ENCODE measurements around the gene FAM3C.

Gene FAM3C

DNA sequence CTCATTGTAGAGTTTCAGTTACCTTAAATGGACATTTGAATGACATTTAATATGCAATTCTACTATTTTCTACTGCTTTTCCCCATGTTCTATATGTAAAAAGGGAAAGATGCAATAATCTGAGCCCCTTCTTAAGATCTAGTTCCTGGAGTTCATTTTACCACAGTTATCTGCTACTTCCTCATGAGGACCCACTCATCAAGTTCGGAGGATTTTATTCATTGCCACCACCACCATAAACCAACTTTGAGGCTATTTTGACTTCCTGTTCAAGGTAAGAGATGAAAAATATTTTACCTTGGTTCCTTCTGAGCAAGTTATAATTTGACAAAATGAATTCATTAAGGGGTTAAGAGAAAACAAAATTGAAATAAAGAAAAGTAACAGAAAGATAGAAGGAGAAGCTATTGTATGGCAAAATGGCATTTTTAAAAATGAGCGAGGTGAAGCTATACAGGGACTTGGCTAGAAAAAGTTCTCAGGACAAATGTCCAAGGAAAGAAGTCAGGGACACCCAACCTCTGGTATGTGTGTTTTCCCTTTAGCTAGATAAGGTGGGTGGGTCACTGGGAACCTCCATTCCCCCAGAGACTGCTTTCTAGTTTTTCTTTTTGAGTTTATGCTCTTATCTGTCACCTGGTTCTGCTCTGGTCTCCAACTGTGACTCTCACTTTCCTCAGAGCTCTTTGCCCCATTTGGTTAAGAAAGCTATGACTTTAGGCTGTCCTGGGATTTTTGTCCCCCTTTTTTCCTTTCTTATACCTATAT, 14.9 kb upstream of the FAM3C start:
- DNase-seq (ENCODE audit: low read depth in 2 of 3, low spot score in 1 of 3): no peak

- no peak for DNase-seq (ENCODE audit: low read depth in 2 of 3, low spot score in 1 of 3)
Observed at GRCh38 chr7:121406944-121407343, 10.8 kb upstream of the FAM3C start.

- no peak for DNase-seq (ENCODE audit: low read depth in 2 of 3, low spot score in 1 of 3)
Observed at GRCh38 chr7:121406461-121406860, 10.4 kb upstream of the FAM3C start.

GRCh38 chr7:121404348-121404747, 8.2 kb upstream of the FAM3C start:
- DNase-seq (ENCODE audit: low read depth in 2 of 3, low spot score in 1 of 3): no peak

DNA sequence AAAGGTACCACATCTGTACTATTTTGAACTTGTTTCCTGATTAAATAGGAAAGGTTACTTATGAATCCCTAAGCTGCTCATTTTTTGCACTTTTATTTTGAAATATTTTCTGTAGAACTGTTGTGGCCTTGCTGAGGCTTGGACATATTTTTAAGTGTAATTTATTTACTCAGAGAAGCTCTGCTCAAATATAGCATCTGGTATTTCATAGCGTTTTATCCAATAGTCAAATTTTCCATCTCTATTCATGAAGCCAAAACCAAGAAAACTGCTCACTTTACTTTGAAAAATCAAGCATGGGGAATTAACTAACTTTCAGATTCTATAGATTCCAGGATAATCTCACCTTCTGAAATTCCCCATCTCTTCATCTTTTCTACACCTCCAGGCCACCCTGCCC, 6.6 kb upstream of the FAM3C start:
- no peak for DNase-seq (ENCODE audit: low read depth in 2 of 3, low spot score in 1 of 3)

- no peak for DNase-seq (ENCODE audit: low read depth in 2 of 3, low spot score in 1 of 3)
Observed at GRCh38 chr7:121401896-121402295, 5.8 kb upstream of the FAM3C start.

- DNase-seq (ENCODE audit: low read depth in 2 of 3, low spot score in 1 of 3): no peak
Observed at GRCh38 chr7:121398246-121398645, 2.1 kb upstream of the FAM3C start.

DNA sequence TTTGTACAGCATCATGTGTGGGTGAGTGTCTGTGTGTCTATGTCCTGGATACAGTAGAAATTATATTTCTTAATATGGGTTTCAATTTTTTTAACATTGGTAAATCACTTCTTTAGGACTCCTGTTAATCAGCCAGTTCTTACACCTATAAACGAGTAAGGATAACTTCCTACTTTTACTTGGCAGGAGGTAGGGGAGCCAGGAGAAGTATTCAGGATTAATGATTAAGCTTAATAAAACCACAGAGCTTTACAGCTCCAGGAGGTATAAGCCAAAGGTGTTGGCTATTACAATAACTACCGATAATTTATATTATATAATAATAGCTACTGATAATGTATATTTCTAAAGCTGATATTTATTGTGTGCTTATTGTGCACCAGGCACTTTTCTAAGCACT, 1.7 kb upstream of the FAM3C start:
- DNase-seq (ENCODE audit: low read depth in 2 of 3, low spot score in 1 of 3): no peak

DNA sequence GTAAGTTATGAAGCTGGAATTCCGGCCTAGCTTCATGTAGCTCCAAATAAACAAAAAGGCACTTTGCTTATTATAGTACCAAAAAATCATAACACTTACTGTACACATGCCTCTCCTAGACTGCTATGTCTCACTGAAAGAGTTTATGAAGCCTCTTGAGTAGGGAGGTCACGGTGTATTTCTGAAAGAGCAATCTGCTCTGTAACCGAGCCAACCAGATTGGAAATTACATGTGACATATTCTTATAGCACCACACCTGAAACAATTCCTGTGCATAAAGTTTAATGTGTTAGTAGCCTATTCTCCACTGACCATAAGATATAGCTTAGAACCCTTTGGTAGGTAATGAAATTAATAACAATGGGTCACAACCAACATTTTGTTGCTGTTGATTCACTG, 1.3 kb upstream of the FAM3C start:
- DNase-seq (ENCODE audit: low read depth in 2 of 3, low spot score in 1 of 3): no peak

GRCh38 chr7:121395494-121395960, 581 bp downstream of the FAM3C start:
- peak; percentile 30 to 35 (median 31) for DNase-seq (ENCODE audit: low read depth in 2 of 3, low spot score in 1 of 3)

GRCh38 chr7:121394709-121395140, 1.4 kb downstream of the FAM3C start:
- DNase-seq (ENCODE audit: low read depth in 2 of 3, low spot score in 1 of 3): no peak

DNA sequence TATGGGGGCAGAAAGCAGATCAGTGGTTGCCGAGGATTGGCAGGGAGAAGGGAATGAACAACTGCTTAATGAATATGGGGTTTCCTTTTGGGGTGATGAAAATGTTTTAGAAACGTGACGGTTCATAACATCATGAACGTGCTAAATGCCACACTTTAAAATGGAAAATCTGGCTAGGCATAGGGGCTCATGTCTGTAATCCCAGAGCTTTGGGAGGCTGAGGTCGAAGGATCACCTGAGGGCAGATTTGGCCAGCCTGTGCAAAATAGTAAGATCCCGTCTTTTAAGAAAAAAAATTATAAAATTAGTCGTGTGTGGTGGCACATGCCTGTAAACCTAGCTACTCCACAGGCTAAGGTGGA, 3.1 kb downstream of the FAM3C start:
- DNase-seq (ENCODE audit: low read depth in 2 of 3, low spot score in 1 of 3): no peak

GRCh38 chr7:121392277-121393004, 3.7 kb downstream of the FAM3C start:
- no peak for DNase-seq (ENCODE audit: low read depth in 2 of 3, low spot score in 1 of 3)

DNA sequence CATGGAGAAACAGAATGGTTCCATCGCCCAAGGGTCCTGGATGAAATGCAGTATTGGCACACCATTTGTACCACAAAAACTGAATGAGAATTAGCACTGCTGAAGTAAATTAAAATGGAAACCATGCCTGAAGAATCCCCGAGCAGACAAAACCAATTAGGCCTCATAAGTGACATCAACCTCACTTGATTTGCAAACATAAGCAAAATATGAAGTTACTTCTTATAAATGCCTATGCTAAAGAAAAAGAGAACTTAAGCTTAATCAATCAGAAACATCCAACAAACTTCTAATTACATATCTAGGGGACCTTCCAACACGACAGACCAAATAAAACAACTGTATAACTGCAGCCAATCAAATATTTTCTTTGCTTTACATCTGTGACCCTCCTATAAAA, 4.4 kb downstream of the FAM3C start:
- no peak for DNase-seq (ENCODE audit: low read depth in 2 of 3, low spot score in 1 of 3)

DNA sequence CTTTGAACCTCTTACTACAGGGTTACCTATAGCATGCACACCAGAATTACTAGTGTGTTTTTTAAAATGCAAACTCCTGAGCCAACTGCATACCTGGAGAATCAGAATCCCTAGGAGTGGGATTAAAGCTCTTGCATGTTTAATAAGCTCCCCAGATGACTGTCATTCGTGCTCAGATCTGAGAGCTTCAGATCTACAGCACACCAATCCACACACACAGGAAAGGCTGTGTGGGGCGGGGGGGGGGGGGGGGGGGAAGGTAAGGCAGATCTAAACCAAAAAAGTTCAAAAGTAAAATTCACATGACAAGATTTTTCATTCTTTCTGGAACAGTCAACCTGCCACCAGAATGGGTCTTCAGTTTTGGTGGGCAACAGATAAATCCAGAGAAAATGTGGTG, 5.5 kb downstream of the FAM3C start:
- no peak for DNase-seq (ENCODE audit: low read depth in 2 of 3, low spot score in 1 of 3)

- DNase-seq (ENCODE audit: low read depth in 2 of 3, low spot score in 1 of 3): no peak
Observed at GRCh38 chr7:121390109-121390508, 6.0 kb downstream of the FAM3C start.

DNA sequence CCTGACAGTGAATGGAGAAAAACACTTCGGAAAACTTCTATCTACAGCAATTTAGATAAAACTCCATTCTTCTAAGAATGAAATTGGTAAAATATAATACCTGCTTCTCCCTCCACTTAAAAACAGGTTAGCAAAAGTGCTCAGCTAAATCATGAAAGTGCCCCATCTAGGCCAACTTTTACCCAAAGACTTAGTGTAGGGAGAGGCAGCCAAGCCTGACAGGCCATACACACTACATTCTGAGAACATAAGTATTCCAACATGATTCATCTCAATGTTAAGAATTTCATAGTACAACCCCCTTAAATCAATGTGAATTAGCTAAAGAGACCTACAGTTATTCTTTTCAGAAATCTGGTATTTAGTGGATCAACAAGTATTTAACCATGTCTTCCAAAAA, 7.2 kb downstream of the FAM3C start:
- no peak for DNase-seq (ENCODE audit: low read depth in 2 of 3, low spot score in 1 of 3)

- no peak for DNase-seq (ENCODE audit: low read depth in 2 of 3, low spot score in 1 of 3)
Observed at GRCh38 chr7:121385800-121386179, 10.3 kb downstream of the FAM3C start.

DNA sequence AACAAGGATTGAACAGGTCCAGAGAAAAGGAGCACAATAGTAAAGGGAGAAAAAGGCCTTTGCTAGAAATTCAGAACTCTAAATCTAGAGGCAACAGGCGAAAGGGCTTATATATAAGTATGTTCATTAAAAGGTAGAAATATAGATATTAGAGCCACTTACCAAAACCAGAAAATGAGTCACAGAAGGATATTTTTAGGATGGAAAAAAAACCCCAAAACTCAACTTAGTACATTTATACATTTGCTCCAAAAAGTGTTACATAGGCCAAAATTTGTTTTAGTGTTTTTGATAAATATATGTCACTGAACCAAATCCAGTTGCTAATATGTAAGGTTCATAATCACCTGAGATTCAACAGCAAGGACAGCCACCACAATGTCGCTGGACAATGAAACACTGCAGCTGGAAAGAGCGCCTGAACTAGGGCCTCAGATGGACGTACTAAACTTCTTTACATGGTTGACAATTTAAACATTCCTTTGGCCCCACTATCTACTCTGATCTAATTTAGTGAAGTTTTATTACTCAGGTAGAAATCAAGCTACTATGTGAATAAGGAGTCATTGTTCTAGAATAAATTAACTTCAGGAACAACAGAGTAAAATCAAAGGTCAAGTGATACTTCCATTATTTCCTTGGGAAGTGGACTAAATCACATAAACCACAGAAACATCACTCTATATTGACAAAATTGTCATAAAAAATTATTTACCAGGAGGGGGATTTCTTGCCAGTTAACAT, 10.9 kb downstream of the FAM3C start:
- DNase-seq (ENCODE audit: low read depth in 2 of 3, low spot score in 1 of 3): no peak

DNA sequence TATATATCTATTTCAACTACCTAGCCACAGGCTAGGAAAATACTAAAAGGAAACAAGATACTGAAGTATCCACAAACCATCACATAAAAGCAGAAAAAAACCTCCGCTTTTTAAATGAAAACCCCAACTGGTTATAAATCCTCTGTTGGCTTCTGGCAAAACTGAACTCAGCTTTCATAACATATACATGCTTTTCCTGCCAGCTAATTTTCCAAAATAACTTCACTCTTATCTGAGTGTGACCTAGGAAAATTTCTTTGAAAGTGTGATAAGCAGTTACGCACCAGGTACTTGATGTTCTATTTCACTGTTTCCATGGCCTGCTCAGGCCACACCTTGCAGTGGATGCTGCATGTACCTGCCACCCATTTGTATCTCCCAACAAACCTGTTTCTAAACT, 11.8 kb downstream of the FAM3C start:
- no peak for DNase-seq (ENCODE audit: low read depth in 2 of 3, low spot score in 1 of 3)

- DNase-seq (ENCODE audit: low read depth in 2 of 3, low spot score in 1 of 3): no peak
Observed at GRCh38 chr7:121383235-121383910, 12.7 kb downstream of the FAM3C start.
